ENCODE results near the gene NOS2. TPM values are rescaled to one million over a fixed set of nuclear protein-coding genes. Genes with fewer than 3 reads are reported as not detected.

Gene NOS2
- total RNA-seq, 1 donor from 2014 or later = 0.25 TPM

GRCh38 chr17:27721797-27722196 lies 78.5 kb downstream of the NOS2 start:
- Mint-ChIP-seq H3K27me3 (ENCODE audit: unreplicated experiment) (peaks cover 2% of the 10 kb centered on the region), H3K4me1 (ENCODE audit: low read depth, unreplicated experiment) (no peaks in the 10 kb centered on the region), H3K36me3 (ENCODE audit: unreplicated experiment) (no peaks in the 10 kb centered on the region), H3K4me3 (ENCODE audit: unreplicated experiment) (no peak overlapping the region), H3K9me3 (ENCODE audit: unreplicated experiment) (no peaks in the 10 kb centered on the region), H3K27ac (ENCODE audit: unreplicated experiment) (no peak overlapping the region)
- no peak for DNase-seq
- TF ChIP-seq CTCF (IDR thresholded peaks at IDR 0.05; ENCODE audit: partially characterized antibody, unreplicated experiment) = no peak

Other genes with a start within 250 kb of the NOS2 start
- gene LGALS9, start 169.3 kb downstream of the NOS2 start, total RNA-seq (ENCODE audit: unreplicated experiment) = 6.5 TPM
- 10.6 TPM for gene LYRM9, start 92.8 kb upstream of the NOS2 start, total RNA-seq (ENCODE audit: unreplicated experiment)
- gene NLK, start 242.1 kb upstream of the NOS2 start, total RNA-seq (ENCODE audit: unreplicated experiment) = 33.8 TPM

All from glutamatergic neuron (in vitro differentiated cells).